Liver (tissue), 9 donors: Measurements from ENCODE around the gene BASP1. TPM values are rescaled to one million over a fixed set of nuclear protein-coding genes. Genes with fewer than 3 reads are reported as not detected.
"Not testable (repeated sequence)": the region's sequence is repeated elsewhere in the genome, so short reads cannot be mapped to it uniquely, and the experiment has no call there.

Experiments
- DNase-seq: peaks from one replicate; pipeline ENCODE4 v3.0.0-alpha.2; 2017; ENCODE audit warnings: low spot score
- H3K27ac ChIP-seq, 2 donors: one replicate each; pipeline ENCODE4 v1.7.0; 2013; ENCODE audit warnings: inconsistent platforms in 2 of 2, low read length in 2 of 2, control low read depth in 1 of 2, low read depth in 1 of 2, mild to moderate bottlenecking in 1 of 2
- H3K27me3 ChIP-seq, 4 donors: one replicate each; pipeline versions ENCODE4 v1.6.1 to v1.7.0; 2013; ENCODE audit warnings: low read length in 3 of 4, inconsistent platforms in 1 of 4, mild to moderate bottlenecking in 1 of 4, moderate library complexity in 1 of 4; ENCODE audit not compliant: control insufficient read depth in 4 of 4, insufficient read depth in 4 of 4
- H3K36me3 ChIP-seq, 4 donors: one replicate each; pipeline versions ENCODE4 v1.6.1 to v1.7.0; 2013; ENCODE audit warnings: low read length in 3 of 4, mild to moderate bottlenecking in 3 of 4, low read depth in 1 of 4, moderate library complexity in 1 of 4; ENCODE audit not compliant: control insufficient read depth in 4 of 4, insufficient read depth in 3 of 4
- H3K4me1 ChIP-seq, 4 donors: one replicate each; pipeline versions ENCODE4 v1.6.1 to v1.7.0; 2013; ENCODE audit warnings: low read length in 3 of 4, mild to moderate bottlenecking in 3 of 4, moderate library complexity in 1 of 4; ENCODE audit not compliant: control insufficient read depth in 4 of 4, insufficient read depth in 4 of 4
- H3K4me3 ChIP-seq, 3 donors: one replicate each; pipeline versions ENCODE4 v1.6.1 to v1.7.0; 2013; ENCODE audit warnings: low read length in 3 of 3, control low read depth in 1 of 3, low read depth in 1 of 3, mild to moderate bottlenecking in 1 of 3
- H3K9ac ChIP-seq, 2 donors: one replicate each; pipeline ENCODE4 v1.7.0; 2013; ENCODE audit warnings: low read length in 2 of 2, mild to moderate bottlenecking in 2 of 2, moderate library complexity in 2 of 2, control low read depth in 1 of 2, low read depth in 1 of 2
- H3K9me3 ChIP-seq, 4 donors: one replicate each; pipeline versions ENCODE4 v1.6.1 to v1.7.0; 2013; ENCODE audit warnings: low read length in 3 of 4; ENCODE audit not compliant: control insufficient read depth in 4 of 4
- EGR1 ChIP-seq, 2 donors: IDR thresholded peaks; 2 replicates each; pipeline ENCODE4 v1.6.1; 2016 to 2018; ENCODE audit warnings: antibody characterized with exemption in 2 of 2, low read depth in 2 of 2
- FOXA2 ChIP-seq: IDR thresholded peaks from 2 replicates; pipeline ENCODE4 v1.6.1; 2016; ENCODE audit warnings: antibody characterized with exemption
- HNF4A ChIP-seq, 2 donors: conservative IDR thresholded peaks; 2 replicates each; pipeline ENCODE4 v1.6.1; 2016; ENCODE audit warnings: antibody characterized with exemption in 2 of 2, mild to moderate bottlenecking in 2 of 2
- HNF4G ChIP-seq: IDR thresholded peaks from 2 replicates; pipeline ENCODE4 v1.6.1; 2016; ENCODE audit warnings: antibody characterized with exemption
- JUND ChIP-seq, 2 donors: IDR thresholded peaks; 2 replicates each; pipeline ENCODE4 v1.6.1; 2016; ENCODE audit warnings: antibody characterized with exemption in 2 of 2
- NR2F2 ChIP-seq: IDR thresholded peaks from 2 replicates; pipeline ENCODE4 v1.6.1; 2016; ENCODE audit warnings: antibody characterized with exemption
- RAD21 ChIP-seq, 2 donors: IDR thresholded peaks; 2 replicates each; pipeline ENCODE4 v1.6.1; 2016; ENCODE audit warnings: antibody characterized with exemption in 2 of 2, mild to moderate bottlenecking in 2 of 2
- RXRA ChIP-seq, 2 donors: IDR thresholded peaks; 2 replicates each; pipeline ENCODE4 v1.6.1; 2017 to 2018; ENCODE audit warnings: antibody characterized with exemption in 2 of 2, mild to moderate bottlenecking in 1 of 2
- SP1 ChIP-seq: IDR thresholded peaks from 2 replicates; pipeline ENCODE4 v1.6.1; 2018; ENCODE audit warnings: antibody characterized with exemption, mild to moderate bottlenecking
- TAF1 ChIP-seq: conservative IDR thresholded peaks from 2 replicates; pipeline ENCODE4 v1.6.1; 2016; ENCODE audit warnings: antibody characterized with exemption, mild to moderate bottlenecking
- YY1 ChIP-seq: IDR thresholded peaks from 2 replicates; pipeline ENCODE4 v1.6.1; 2016; ENCODE audit warnings: antibody characterized with exemption, mild to moderate bottlenecking
- ZBTB33 ChIP-seq: IDR thresholded peaks from 2 replicates; pipeline ENCODE4 v1.6.1; 2016; ENCODE audit warnings: antibody characterized with exemption
- WGBS: extraction: QIAGEN DNeasy Blood & Tissue Kit; methylation state at CpG from one replicate; pipeline ENCODE4 v1.1.7; 2013; 5-methylcytosine and 5-hydroxymethylcytosine counted together
- polyA plus RNA-seq, 2 donors: library from polyadenylated mRNA; stranded (reverse) in 1 of 2; unstranded in 1 of 2; fragments of 200-250 nt in 1 of 2; fragments of >200 nt in 1 of 2; fragmentation: Nextera tagmentation in 1 of 2; extraction: Ambion mirVana in 1 of 2; gene quantifications; one replicate each; pipeline versions ENCODE4 v1.2.1 to v1.2.3, GENCODE V29; 2013 to 2015
- total RNA-seq, 2 donors: library from RNA; depleted of rRNA; stranded (reverse); fragments of >200 nt; gene quantifications; one replicate each; pipeline ENCODE4 v1.2.3, GENCODE V29; 2014
- TF ChIP-seq, protein P1 (sequence below): IDR thresholded peaks from 2 replicates; pipeline ENCODE4 v1.6.1; 2016; ENCODE audit warnings: antibody characterized with exemption
- TF ChIP-seq, protein P2 (sequence below): IDR thresholded peaks from 2 replicates; pipeline ENCODE4 v1.6.1; 2016; ENCODE audit warnings: antibody characterized with exemption, mild to moderate bottlenecking
- TF ChIP-seq, protein P3 (sequence below): fragments of 150-350 bp; IDR thresholded peaks from 2 replicates; pipeline ENCODE4 v1.5.1; 2017; ENCODE audit warnings: improper control_type of control experiment, low read depth, low read length; ENCODE audit not compliant: missing input control
- donor health status: healthy.
- donor health status: healthy.
- donor health status: healthy.
- donor health status: healthy.
- donor health status: healthy.

Gene BASP1
- total and polyA plus RNA-seq, 4 donors = 1.2 to 17.0 (median 5.4) TPM

DNA sequence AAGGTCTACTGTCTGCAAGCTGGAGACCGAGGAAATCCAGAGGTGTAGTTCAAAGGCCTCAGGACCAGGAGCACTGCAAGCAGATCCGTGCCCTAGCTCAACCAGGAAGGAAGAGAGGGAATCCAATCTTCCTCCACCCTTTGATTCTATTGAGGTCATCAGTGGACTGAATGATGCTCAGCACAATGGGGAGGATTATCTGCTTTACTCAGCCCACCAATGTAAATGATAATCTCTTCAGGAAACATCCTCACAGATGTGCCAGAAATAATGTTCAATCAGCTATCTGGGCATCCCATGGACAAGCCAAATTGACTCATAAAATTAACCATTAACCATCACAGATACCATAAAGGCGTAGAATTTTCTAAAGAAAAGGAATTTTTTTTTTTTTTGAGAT lies 92.0 kb downstream of the BASP1 start:
- no peaks in the 10 kb centered on the region for H3K36me3 ChIP-seq
- no peak for DNase-seq
- peaks cover 0 to 2% (median 0%) of the 10 kb centered on the region in 4 donors for H3K27me3 ChIP-seq
- H3K9ac ChIP-seq = no peak overlapping the region
- TF ChIP-seq FOXA2 = no peak
- no peak for TF ChIP-seq ZBTB33
- TF ChIP-seq, protein P1, sequence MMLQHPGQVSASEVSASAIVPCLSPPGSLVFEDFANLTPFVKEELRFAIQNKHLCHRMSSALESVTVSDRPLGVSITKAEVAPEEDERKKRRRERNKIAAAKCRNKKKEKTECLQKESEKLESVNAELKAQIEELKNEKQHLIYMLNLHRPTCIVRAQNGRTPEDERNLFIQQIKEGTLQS = no peak
- TF ChIP-seq NR2F2 = no peak
- no peak for TF ChIP-seq EGR1 (IDR thresholded peaks at IDR 0.05; ENCODE audit: low read depth in 2 of 2)
- no peak for TF ChIP-seq HNF4A (conservative IDR thresholded peaks at IDR 0.05)
- no peak for TF ChIP-seq TAF1
- no peak for TF ChIP-seq YY1
- TF ChIP-seq, protein P2, sequence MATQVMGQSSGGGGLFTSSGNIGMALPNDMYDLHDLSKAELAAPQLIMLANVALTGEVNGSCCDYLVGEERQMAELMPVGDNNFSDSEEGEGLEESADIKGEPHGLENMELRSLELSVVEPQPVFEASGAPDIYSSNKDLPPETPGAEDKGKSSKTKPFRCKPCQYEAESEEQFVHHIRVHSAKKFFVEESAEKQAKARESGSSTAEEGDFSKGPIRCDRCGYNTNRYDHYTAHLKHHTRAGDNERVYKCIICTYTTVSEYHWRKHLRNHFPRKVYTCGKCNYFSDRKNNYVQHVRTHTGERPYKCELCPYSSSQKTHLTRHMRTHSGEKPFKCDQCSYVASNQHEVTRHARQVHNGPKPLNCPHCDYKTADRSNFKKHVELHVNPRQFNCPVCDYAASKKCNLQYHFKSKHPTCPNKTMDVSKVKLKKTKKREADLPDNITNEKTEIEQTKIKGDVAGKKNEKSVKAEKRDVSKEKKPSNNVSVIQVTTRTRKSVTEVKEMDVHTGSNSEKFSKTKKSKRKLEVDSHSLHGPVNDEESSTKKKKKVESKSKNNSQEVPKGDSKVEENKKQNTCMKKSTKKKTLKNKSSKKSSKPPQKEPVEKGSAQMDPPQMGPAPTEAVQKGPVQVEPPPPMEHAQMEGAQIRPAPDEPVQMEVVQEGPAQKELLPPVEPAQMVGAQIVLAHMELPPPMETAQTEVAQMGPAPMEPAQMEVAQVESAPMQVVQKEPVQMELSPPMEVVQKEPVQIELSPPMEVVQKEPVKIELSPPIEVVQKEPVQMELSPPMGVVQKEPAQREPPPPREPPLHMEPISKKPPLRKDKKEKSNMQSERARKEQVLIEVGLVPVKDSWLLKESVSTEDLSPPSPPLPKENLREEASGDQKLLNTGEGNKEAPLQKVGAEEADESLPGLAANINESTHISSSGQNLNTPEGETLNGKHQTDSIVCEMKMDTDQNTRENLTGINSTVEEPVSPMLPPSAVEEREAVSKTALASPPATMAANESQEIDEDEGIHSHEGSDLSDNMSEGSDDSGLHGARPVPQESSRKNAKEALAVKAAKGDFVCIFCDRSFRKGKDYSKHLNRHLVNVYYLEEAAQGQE = no peak
- no peak for TF ChIP-seq RAD21 (IDR thresholded peaks at IDR 0.05)
- TF ChIP-seq, protein P3, sequence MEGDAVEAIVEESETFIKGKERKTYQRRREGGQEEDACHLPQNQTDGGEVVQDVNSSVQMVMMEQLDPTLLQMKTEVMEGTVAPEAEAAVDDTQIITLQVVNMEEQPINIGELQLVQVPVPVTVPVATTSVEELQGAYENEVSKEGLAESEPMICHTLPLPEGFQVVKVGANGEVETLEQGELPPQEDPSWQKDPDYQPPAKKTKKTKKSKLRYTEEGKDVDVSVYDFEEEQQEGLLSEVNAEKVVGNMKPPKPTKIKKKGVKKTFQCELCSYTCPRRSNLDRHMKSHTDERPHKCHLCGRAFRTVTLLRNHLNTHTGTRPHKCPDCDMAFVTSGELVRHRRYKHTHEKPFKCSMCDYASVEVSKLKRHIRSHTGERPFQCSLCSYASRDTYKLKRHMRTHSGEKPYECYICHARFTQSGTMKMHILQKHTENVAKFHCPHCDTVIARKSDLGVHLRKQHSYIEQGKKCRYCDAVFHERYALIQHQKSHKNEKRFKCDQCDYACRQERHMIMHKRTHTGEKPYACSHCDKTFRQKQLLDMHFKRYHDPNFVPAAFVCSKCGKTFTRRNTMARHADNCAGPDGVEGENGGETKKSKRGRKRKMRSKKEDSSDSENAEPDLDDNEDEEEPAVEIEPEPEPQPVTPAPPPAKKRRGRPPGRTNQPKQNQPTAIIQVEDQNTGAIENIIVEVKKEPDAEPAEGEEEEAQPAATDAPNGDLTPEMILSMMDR = no peak
- no peak for TF ChIP-seq JUND (IDR thresholded peaks at IDR 0.05)
- no peak for TF ChIP-seq SP1
- no peak for TF ChIP-seq HNF4G
- no peak for TF ChIP-seq RXRA (IDR thresholded peaks at IDR 0.05)
- no peaks in the 10 kb centered on the region for H3K4me1 ChIP-seq
- no peak overlapping the region for H3K4me3 ChIP-seq
- 85% methylated on average over 3 of the region's 3 CpGs for WGBS
- H3K9me3 ChIP-seq = no peaks in the 10 kb centered on the region
- no peak overlapping the region for H3K27ac ChIP-seq

DNA sequence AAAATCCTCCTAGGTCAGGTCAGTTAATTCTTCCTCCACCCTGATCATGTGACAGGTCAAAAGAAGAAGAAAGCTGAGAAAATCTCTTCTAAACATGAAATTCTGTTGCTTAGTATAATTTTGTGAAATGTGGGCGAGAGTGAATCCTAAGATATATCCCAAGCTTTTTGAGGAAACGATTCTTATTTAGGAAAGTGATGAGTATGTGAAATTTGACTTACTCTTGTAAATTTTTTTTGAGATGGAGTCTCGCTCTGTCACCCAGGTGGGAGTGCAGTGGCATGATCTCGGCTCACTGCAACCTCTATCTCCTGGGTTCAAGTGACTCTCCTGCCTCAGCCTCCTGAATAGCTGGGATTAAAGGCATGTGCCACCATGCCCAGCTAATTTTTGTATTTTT lies 93.1 kb downstream of the BASP1 start:
- not testable (repeated sequence) for H3K4me3 ChIP-seq, H3K9ac ChIP-seq, H3K4me1 ChIP-seq, DNase-seq, H3K27me3 ChIP-seq, H3K9me3 ChIP-seq, H3K36me3 ChIP-seq, H3K27ac ChIP-seq
- WGBS = 90% methylated on average over 4 of the region's 4 CpGs

DNA sequence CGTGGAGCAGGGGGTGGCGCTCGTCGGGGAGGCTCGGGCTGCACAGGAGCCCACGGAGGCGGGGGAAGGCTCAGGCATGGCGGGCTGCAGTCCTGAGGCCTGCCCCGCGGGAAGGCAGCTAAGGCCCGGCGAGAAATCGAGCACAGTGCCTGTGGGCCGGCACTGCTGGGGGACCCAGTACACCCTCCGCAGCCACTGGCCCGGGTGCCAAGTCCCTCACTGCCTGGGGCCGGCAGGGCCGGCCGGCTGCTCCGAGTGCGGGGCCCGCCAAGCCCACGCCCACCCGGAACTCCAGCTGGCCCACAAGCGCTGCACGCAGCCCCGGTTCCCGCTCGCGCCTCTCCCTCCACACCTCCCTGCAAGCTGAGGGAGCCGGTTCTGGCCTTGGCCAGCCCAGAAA lies 94.4 kb downstream of the BASP1 start:
- not testable (repeated sequence) for DNase-seq, H3K4me3 ChIP-seq, H3K36me3 ChIP-seq, H3K27me3 ChIP-seq, H3K9me3 ChIP-seq, H3K4me1 ChIP-seq, H3K9ac ChIP-seq, H3K27ac ChIP-seq
- WGBS = 96% methylated on average over 23 of the region's 31 CpGs
